PC-9 (cell line): ENCODE data around the gene TCEANC2. TPM values are rescaled to one million over a fixed set of nuclear protein-coding genes. Genes with fewer than 3 reads are reported as not detected.

Experiments
- BruUV-seq: library from RNA; stranded (reverse); fragments of 400-500 nt; replicated peaks from 2 replicates; lab custom pipeline; 2021; lab: Mats Ljungman, UMichigan
- CTCF ChIA-PET: fragments of 300-600 bp; sonication (Branson Sonifier 250); formaldehyde crosslinking; loops from one replicate; lab custom pipeline; 2022; ENCODE audit warnings: antibody characterized with exemption; lab: Charles Lee
- POLR2A ChIA-PET: fragments of 300-600 bp; sonication (Branson Sonifier 250); formaldehyde crosslinking; loops from one replicate; lab custom pipeline; 2022; ENCODE audit warnings: antibody characterized with exemption; ENCODE audit not compliant: unreplicated experiment; lab: Charles Lee
- DNase-seq, 2 experiments: peaks; one replicate each; pipeline versions ENCODE4 v3.0.0 to v3.0.0-alpha.2; 2015 to 2022; ENCODE audit warnings: mixed read lengths in 1 of 2
- H2AFZ ChIP-seq: fragments of 200-600 bp; sonication (generic); 2 replicates; pipeline ENCODE4 v1.8.1; 2017; ENCODE audit warnings: antibody characterized with exemption
- H3F3A ChIP-seq: fragments of 200-600 bp; sonication (generic); 2 replicates; pipeline ENCODE4 v1.8.1; 2017; ENCODE audit warnings: antibody characterized with exemption, mild to moderate bottlenecking, low read depth; ENCODE audit not compliant: insufficient read depth
- H3K27ac ChIP-seq: fragments of 200-600 bp; sonication (generic); 2 replicates; pipeline ENCODE4 v1.6.1; 2016; ENCODE audit warnings: mixed run types
- H3K27me3 ChIP-seq: fragments of 200-600 bp; sonication (generic); 2 replicates; pipeline ENCODE4 v1.6.1; 2016; ENCODE audit warnings: low read depth, mixed run types; ENCODE audit not compliant: insufficient read depth
- H3K36me3 ChIP-seq: fragments of 200-600 bp; sonication (generic); 2 replicates; pipeline ENCODE4 v1.6.1; 2016; ENCODE audit warnings: low read depth, mixed run types
- H3K4me1 ChIP-seq: fragments of 200-600 bp; sonication (generic); replicated peaks from 2 replicates; pipeline ENCODE4 v1.6.1; 2016; ENCODE audit warnings: mixed run types; ENCODE audit not compliant: insufficient read depth
- H3K4me2 ChIP-seq: fragments of 200-600 bp; sonication (generic); 2 replicates; pipeline ENCODE4 v1.6.1; 2017; ENCODE audit warnings: mixed run types
- H3K4me3 ChIP-seq: fragments of 200-600 bp; sonication (generic); 2 replicates; pipeline ENCODE4 v1.6.1; 2016; ENCODE audit warnings: mixed run types
- H3K79me2 ChIP-seq: fragments of 200-600 bp; sonication (generic); 2 replicates; pipeline ENCODE4 v1.6.1; 2017; ENCODE audit warnings: low read depth, mixed run types
- H3K9me2 ChIP-seq: fragments of 200-600 bp; sonication (generic); 2 replicates; pipeline ENCODE4 v1.8.1; 2017; ENCODE audit warnings: mild to moderate bottlenecking; ENCODE audit not compliant: insufficient read depth
- H3K9me3 ChIP-seq: fragments of 200-600 bp; sonication (generic); 2 replicates; pipeline ENCODE4 v1.8.1; 2016; ENCODE audit warnings: low read depth; ENCODE audit not compliant: insufficient read depth
- H4K20me1 ChIP-seq: fragments of 200-600 bp; sonication (generic); 2 replicates; pipeline ENCODE4 v1.8.1; 2017; ENCODE audit not compliant: insufficient read depth
- CTCF ChIP-seq: fragments of 200-600 bp; sonication (generic); conservative IDR thresholded peaks from 2 replicates; pipeline ENCODE4 v1.6.1; 2017; ENCODE audit warnings: mixed run types, antibody characterized with exemption, mild to moderate bottlenecking, moderate library complexity
- EZH2 ChIP-seq: fragments of 200-600 bp; sonication (generic); IDR thresholded peaks from 2 replicates; pipeline ENCODE4 v1.8.0; 2017; ENCODE audit warnings: antibody characterized with exemption, low read depth
- intact Hi-C: fragments of 100-400 bp; cut with micrococcal nuclease; formaldehyde crosslinking; loops from one replicate; pipeline ENCODE4 v1.10.0; 2022; ENCODE audit not compliant: unreplicated experiment
- total RNA-seq: library from RNA; stranded (reverse); gene quantifications from 2 replicates; pipeline ENCODE4 v1.2.3, GENCODE V29; 2021

The TCEANC2 gene
- total RNA-seq, 1 experiment from 2014 or later, result 11.5 TPM

GRCh38 chr1:54095546-54096226 is 42.3 kb downstream of the TCEANC2 start:
- Histone ChIP-seq H3F3A (no peaks in the 10 kb centered on the region), H3K9me2 (no peaks in the 10 kb centered on the region), H3K36me3 (no peaks in the 10 kb centered on the region), H4K20me1 (no peaks in the 10 kb centered on the region), H3K4me1 (no peaks in the 10 kb centered on the region), H3K4me3 (no peak overlapping the region), H3K27me3 (no peaks in the 10 kb centered on the region), H3K27ac (no peak overlapping the region), H3K4me2 (no peak overlapping the region), H3K9me3 (no peaks in the 10 kb centered on the region), H2AFZ (no peak overlapping the region), H3K79me2 (no peaks in the 10 kb centered on the region)
- CTCF ChIA-PET, result no interaction called here
- intact Hi-C loops, result no loop called here
- DNase-seq, result no peak
- POLR2A ChIA-PET, result no interaction called here
- TF ChIP-seq CTCF, result no peak
- no peak for TF ChIP-seq EZH2
- no TSS peak for BruUV-seq

GRCh38 chr1:54096227-54096876 is 42.9 kb downstream of the TCEANC2 start:
- Histone ChIP-seq H3F3A (no peaks in the 10 kb centered on the region), H3K9me3 (no peaks in the 10 kb centered on the region), H3K27ac (no peak overlapping the region), H3K4me3 (no peak overlapping the region), H3K9me2 (no peaks in the 10 kb centered on the region), H3K36me3 (no peaks in the 10 kb centered on the region), H3K79me2 (no peaks in the 10 kb centered on the region), H3K27me3 (no peaks in the 10 kb centered on the region), H3K4me2 (no peak overlapping the region), H4K20me1 (no peaks in the 10 kb centered on the region), H3K4me1 (no peaks in the 10 kb centered on the region), H2AFZ (no peak overlapping the region)
- BruUV-seq, result no TSS peak
- TF ChIP-seq CTCF, result no peak
- no peak for TF ChIP-seq EZH2
- CTCF ChIA-PET, result no interaction called here
- POLR2A ChIA-PET, result no interaction called here
- intact Hi-C loops, result no loop called here
- no peak for DNase-seq

GRCh38 chr1:54096877-54097240 is 43.5 kb downstream of the TCEANC2 start:
- CTCF ChIA-PET, result interaction anchor here (0.8 kb wide), 1 partner anchor 236 kb away, joined by 3 read pairs; no protein-coding TSS in a partner anchor
- POLR2A ChIA-PET, result no interaction called here
- H3F3A ChIP-seq, result no peaks in the 10 kb centered on the region
- H3K36me3 ChIP-seq, result no peaks in the 10 kb centered on the region
- H3K27me3 ChIP-seq, result no peaks in the 10 kb centered on the region
- no peak for DNase-seq
- no peaks in the 10 kb centered on the region for H3K79me2 ChIP-seq
- H3K9me3 ChIP-seq, result no peaks in the 10 kb centered on the region
- no peak overlapping the region for H3K4me2 ChIP-seq
- no TSS peak for BruUV-seq
- no peaks in the 10 kb centered on the region for H3K4me1 ChIP-seq
- H3K4me3 ChIP-seq, result no peak overlapping the region
- intact Hi-C loops, result no loop called here
- H2AFZ ChIP-seq, result no peak overlapping the region
- H3K9me2 ChIP-seq, result no peaks in the 10 kb centered on the region
- no peak for TF ChIP-seq EZH2
- no peak for TF ChIP-seq CTCF
- no peak overlapping the region for H3K27ac ChIP-seq
- H4K20me1 ChIP-seq, result no peaks in the 10 kb centered on the region
